HG03457 (cell line): Measurements from ENCODE around the gene SLC26A1.
"Not testable (repeated sequence)": the region's sequence is repeated elsewhere in the genome, so short reads cannot be mapped to it uniquely, and the experiment has no call there.

Experiments
- ATAC-seq: cut with Tn5 transposase; IDR thresholded peaks from one replicate; pipeline ENCODE4 v1.9.1; 2021; ENCODE audit warnings: moderate number of reproducible peaks; ENCODE audit not compliant: unreplicated experiment

The SLC26A1 gene

DNA sequence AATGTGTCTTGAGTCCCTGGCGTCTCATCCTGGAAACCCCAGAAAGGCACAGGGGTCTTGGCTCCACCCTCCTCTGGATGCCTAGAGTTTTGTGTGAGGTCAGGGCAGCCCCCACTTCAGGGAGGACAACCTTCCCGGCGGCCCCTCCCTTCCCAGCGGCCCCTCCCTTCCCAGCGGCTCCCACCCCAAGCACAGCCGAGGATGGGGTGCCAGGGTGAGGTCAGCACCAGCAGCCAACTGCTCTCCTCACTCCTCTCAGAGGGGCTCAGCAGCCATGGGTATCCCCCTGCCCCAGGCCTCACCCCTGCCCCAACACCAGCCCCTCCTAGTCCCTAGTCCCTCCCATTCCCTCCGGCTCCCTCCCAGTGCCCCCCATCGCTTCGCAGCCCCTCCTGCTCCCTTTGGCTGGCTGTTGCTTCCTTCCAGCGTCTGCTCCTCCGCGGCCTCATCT, 37.2 kb downstream of the SLC26A1 start:
- no peak for ATAC-seq

DNA sequence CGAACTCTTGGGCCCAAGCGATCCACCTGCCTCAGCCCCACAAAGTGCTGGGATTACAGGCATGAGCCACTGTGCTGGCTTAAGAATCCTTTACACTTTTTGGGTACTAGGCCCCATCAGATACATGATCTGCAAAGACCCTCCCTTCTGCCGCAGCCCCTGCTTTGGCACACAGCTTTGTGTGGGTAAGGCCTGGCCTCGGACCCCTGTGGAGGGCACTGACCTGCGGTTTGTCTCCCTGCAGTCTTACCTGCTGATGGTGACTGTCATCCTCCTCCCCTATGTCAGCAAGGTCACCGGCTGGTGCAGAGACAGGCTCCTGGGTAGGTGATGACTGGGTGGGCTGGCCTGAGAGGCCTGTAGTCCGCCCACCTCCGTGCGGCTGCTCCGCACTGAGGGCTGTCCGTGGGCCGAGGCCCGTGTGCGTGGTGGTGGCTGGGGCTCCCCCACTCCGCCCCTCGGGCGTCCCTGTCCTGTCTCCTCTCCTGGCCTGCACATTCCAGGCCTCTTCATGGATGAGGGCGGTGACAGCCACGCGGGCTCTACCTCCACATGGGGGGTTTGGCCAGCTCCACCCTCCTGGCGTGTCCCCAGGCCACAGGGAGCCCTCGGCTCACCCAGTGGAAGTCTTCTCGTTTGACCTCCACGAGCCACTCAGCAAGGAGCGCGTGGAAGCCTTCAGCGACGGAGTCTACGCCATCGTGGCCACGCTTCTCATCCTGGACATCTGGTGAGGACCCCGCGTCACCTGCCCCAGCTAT, 37.9 kb downstream of the SLC26A1 start:
- no peak for ATAC-seq

DNA sequence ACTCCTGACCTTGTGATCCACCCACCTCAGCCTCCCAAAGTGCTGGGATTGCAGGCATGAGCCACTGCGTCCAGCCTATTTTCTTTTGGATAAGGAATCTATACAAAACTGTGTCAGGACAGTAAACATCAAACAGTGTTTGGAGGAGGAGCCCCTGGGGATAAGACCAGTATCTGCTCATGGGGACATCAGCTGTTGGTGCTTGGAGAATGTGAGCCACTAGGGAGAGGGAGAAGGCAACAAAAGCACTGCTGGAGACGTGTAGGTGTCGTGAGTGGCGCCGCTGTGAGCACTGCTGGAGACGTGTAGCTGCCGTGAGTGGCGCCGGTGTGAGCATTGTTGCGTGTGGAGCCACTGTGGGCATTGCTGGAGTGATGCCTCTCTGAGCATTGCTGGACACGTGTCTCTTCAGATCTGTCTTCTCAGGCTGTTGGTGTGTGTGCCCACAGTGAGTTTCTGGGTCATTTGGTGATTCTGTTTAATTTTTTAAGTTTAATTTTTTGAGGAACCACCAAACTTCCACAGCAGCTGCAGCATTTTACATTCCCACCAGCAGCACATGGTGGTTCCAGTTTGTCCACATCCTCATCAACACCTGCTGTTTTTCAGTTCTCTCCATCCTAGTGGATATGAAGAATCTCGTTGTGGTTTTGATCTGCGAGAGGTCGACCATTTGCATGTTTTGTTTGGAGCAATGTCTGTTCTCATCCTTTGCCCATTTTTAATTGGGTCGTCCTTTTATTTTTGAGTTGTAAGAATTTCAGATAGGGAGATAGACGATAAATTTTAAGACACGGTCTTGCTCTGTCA, 38.8 kb downstream of the SLC26A1 start:
- ATAC-seq: no peak

DNA sequence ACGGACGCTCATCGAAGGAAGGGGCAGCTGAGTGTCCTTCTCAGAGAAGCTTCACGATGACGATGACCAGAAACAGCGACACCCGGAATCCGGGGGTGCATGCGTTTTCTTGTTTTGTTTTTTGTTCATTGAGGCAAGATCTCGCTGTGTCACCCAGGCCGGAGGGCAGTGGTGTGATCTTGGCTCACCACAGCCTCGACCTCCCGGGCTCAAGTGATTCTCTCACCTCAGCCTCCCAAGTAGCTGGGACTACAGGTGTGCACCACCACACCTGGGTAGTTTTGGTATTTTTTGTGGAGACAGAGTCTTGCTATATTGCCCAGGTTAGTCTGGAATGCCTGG, 39.7 kb downstream of the SLC26A1 start:
- no peak for ATAC-seq

DNA sequence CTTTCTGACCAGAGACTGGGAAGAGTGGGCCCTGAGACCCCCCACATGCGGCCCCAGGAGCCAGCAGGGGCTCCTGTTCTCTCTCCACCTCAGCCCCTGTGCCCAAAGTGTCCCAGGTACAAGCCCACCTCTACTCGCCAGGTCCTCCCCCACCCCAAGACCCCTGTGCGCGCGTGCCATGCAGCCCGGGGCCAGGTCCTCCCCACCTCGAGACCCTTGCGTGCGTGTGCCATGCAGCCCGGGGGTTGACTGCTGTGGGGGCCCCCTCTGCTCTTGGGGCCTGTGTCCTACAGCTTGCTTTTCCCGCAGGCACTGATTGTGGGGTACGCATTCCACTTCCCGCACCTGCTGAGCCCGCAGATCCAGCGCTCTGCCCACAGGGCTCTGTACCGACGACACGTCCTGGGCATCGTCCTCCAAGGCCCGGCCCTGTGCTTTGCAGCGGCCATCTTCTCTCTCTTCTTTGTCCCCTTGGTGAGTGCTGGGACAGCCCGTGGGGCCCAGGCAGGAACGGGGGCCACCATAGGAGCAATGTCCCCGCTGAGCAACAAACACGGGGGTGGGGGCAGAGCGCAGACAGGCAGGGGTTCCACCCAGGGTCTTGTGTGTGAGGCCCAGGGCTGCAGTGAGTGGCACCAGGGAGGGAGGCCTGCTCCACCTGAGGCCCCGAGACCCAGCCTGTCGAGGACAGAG, 40.2 kb downstream of the SLC26A1 start:
- no peak for ATAC-seq

DNA sequence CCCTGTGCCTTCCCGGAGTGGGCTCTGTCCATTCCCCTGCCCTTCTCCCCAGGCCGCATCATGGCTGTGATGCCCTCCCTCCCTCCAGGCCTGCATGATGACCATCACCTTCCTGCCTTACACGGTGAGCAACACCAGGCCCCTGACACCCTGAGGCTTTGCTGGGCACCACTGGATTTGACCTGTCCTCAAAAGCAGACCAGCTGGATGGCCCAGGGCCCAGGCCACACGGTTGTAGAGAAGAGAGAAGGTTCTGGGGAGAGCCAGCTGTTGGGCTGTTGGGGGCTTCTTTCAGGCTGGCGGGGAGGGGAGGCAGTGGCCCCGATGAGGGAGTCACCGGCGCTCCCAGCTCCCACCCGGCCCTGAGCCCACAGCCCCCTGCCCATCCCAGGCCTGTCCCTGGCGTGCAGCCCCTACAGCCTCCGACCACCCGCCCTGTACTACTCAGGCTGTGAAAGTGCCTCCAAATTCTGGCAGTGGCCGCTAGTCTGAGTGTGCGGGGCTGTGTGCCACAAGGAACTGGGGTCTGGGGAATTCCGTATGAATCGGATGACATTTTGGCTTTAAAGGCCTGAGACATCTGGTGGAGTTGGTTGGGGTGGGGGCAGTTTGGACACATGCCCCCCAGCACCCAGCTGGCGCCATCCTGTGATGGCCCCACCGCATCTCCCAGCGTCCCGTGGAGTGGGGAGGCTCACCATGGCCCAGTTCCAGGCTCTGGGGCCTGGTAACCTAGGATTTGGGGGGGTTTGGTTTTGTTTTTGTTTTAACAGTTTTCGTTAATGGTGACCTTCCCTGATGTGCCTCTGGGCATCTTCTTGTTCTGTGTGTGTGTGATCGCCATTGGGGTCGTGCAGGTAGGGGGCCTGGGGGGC, 41.4 kb downstream of the SLC26A1 start:
- ATAC-seq: no peak

DNA sequence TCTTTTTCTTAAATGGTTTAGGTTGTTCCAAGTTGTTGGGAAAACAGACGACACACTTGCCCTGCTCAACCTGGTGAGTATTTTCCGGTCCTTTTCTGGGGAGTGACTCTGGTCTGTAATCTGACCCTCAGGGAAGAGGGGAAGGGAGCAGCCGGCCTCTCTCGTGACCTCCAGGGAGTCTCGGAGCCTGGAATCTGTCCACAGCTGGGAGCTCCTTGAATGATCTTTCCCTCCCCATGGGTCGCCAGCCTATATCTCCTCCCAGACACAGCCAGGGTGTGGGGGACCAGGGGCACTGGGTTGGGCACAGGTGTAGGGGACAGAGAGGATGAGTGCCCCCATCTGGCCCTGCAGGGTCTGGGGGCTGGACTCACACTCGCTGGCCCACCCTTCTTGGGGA, 42.0 kb downstream of the SLC26A1 start:
- no peak for ATAC-seq

DNA sequence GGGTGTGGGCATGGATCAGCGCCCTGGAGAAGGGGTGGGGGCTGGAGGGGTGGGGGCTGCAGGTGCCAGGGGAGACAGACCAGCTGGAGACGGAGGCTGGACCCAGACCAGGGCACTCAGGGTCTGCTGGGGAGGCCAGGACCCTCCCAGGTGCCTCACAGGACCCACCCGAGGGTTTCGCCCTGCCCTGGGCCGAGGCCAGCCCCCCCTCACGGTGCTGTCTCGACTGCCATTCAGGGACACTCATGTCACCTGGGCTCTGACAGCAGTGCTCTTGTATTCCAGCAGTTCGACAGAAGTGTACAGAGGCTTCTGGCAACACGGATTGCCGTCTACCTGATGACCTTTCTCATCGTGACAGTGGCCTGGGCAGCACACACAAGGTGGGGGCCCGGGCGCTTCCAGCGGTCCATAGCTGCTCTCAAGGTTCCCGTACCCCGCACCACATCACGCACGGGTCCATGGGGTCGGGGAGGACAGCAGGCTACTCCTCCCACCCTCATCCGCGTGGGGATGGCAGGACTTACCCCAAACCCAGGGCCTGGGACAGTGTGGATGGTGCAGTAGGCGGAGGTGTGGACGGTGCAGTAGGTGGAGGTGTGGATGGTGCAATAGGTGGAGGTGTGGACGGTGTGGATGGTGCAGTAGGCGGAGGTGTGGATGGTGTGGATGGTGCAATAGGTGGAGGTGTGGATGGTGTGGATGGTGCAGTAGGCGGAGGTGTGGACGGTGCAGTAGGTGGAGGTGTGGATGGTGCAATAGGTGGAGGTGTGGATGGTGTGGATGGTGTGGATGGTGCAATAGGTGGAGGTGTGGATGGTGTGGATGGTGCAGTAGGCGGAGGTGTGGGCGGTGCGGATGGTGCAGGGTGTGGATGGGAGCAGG, 42.8 kb downstream of the SLC26A1 start:
- no peak for ATAC-seq

DNA sequence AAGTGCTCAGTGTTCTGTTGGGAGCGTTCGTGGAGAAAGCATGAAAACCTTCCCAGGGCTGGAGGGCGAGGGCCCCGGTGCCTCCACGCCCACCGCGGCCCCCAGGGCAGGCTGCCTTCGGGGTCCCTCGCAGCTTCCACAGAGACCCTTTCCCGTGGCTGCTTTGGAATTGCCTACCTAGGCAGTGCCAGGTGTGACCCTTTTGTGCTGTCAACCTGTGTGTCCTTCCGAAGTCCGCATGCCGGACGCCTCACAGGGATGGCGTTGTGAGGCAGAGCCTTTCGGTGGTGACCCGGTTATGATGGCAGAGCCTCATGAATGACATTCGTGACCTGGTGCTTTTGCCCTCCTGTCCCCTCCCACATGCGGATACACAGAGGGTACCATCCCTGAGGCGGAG, 43.5 kb downstream of the SLC26A1 start:
- ATAC-seq: no peak

DNA sequence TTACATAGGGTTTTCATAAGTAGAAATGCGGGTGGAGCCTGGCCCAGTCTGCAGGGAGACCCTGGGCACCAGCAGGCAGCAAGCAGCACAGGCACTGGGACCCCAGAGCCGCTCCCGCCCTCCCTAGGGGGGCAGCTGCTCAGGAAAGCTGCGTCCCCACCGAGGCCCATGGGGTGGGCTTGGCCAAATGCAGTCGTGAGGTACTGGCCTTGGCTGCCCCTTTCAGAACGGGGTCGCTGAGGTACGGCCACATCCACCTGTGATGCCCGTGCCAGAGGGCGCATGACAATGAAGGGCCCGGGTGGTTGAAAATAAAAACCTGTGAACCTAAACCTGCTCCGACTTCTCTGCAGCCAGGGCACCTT, 44.3 kb downstream of the SLC26A1 start:
- no peak for ATAC-seq

DNA sequence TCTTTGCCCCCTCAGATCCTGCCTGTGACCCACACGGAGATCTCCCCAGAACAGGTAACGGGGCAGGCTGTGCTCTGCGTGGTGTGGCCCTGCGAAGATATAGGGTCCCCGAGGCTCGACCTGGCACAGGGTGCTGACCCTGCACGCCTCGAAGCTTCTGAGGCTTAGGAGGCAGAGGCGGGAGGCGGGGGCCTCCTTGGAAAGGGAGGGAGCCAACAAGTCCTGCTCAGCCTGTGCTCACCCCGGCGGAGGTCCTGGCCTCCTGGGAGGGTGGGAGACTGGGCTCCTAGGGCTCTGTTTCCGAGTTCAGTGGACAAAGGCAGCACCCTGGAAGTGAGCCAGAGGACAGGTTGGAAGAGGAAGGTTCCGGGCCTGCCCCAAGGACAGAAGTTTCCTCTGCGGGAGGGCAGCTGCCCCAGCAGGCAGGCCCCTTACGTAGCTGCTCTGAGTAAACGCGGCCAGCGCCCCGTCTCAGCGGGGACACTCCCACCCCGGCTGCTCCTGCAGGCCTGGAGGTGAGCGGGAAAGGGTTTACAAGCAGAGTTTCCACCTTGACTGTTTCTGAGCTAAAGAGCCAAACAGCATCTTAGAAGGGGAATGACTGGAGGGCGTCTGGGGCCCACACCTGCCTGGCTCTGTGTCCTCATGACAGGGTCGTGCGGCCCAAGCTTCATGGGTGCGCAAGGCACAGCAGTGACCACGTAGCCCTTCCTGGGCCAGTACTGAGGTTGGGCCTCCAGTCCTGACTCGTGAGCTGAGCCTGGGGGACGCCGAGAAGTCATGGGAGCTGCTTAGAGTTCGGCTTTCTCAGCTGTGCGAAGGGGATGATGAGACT, 44.9 kb downstream of the SLC26A1 start:
- no peak for ATAC-seq

DNA sequence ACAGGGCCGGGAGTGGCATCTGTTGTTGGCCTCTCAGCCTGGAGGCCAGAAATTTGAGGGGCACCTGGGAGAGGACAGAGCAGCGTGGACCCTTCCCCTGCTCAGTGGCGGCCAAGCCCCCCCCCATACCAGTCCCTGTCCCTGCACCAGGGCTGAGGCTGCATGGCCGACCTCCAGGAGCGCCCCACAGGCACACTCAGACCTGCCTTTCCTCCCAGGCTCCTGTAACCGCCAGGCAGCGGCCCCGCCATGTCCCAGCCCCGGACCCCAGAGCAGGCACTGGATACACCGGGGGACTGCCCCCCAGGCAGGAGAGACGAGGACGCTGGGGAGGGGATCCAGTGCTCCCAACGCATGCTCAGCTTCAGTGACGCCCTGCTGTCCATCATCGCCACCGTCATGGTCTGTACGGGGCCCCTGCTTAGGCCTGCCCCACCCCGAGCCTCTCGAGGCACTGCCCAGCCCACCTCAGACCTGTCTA, 45.7 kb downstream of the SLC26A1 start:
- no peak for ATAC-seq

DNA sequence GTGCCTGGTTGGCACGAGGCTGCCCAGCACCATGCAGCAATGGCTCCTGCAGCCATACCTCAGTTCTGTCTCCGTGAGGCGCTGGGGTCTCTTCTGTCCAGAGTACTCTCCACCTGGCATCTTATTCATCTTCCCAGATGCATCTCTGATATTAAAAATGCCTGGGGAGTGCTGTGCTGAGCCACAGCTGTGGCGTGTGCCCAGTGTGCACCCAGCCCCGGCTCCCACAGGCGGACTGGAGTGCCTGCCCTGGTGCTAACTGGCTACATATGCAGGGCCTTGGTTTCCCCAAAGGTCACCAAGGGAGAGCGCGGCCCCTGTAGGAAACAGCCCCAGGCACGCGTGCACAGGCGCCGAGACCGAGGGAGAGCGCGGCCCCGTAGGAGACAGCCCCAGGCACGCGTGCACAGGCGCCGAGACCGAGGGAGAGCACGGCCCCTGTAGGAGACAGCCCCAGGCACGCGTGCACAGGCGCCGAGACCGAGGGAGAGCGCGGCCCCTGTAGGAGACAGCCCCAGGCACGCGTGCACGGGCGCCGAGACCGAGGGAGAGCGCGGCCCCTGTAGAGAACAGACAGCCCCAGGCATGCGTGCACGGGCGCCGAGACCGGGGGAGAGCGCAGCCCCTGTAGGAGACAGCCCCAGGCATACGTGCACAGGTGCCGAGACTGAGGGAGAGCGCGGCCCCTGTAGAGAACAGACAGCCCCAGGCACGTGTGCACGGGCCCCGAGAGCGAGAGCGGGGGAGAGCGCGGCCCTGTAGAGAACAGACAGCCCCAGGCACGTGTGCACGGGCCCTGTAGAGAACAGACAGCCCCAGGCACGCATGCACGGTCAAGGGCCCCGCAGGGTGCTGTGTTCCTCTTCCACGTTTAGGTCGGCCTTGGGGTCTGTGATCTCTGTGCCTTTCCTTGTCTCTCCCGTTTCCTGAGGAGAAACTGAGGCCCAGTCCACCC, 46.4 kb downstream of the SLC26A1 start:
- no peak for ATAC-seq

DNA sequence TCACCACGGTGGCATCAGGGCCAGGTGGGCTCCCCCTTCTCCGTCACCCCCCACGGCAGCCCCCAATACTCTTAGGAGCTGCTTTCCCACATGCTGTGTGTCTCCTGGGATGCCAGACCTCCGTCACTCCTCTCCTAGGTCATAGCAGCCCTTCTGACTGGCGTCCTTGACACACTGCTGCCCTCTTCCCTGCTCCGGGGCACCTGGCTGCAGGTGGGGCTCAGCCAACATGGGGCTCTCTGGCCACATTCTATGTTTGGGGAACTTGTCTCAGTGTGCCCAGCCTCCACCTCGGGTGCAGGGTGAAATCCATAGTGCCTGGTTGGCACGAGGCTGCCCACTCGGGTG, 47.1 kb downstream of the SLC26A1 start:
- no peak for ATAC-seq

DNA sequence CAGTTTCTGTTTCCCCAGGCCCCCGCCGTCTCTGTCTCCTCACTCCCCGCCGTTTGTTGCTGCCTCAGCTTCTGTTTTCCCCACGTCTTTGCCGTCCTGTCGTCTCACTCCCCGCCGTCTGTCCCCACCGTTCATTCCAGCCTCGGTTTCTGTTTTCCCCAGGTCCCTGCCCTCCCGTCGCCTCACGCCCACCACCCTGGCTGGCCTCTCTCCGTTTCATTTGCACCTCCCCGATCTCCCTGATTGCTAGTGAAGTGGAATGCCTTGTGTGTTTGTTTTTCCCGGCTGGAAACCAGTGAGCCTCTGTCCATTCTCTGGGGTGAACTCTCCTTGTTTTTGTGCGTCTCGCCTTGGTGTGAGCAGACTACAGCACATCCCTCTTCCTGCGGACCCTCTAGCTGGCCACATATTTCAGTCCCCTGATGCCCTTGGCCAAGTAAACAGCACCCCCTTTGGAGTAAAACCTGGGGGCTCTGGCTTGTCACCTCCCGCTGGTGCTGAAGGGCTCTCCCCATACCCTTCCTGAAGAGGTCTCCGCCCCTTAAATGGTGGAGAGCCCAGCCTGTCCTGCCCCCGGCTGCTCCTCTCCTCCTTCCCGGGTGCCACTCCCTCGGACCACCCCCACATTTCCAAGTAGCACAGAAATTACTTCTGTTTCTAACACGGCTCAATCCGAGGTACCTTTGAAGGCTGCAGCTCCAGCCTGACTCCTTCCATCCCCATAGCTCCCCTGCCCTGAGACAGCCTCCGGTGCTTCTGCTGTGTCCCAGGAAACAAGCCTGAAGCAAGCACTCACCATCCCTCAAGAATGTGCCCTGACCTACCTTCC, 47.7 kb downstream of the SLC26A1 start:
- no peak for ATAC-seq

DNA sequence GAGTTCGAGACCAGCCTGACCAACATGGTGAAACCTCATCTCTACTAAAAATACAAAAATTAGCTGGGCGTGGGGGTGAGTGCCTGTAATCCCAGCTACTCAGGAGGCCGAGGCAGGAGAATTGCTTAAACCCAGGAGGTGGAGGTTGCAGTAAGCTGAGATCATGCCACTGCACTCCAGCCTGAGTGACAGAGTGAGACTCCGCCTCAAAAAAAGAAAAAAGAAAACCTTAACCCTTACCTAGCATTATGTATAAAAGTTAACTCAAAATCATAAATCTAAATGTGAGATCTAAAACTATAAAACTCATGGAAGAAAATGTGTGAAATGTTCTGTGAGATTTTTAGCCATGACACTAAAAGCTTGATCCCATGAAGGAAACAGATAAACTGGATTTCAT, 53.7 kb downstream of the SLC26A1 start:
- not testable (repeated sequence) for ATAC-seq
